HG02840 (cell line): ENCODE results near the gene VSIG10L.

Experiments
- ATAC-seq: cut with Tn5 transposase; IDR thresholded peaks from one replicate; pipeline ENCODE4 v1.9.1; 2021; ENCODE audit warnings: mild to moderate bottlenecking, moderate library complexity, moderate number of reproducible peaks; ENCODE audit not compliant: unreplicated experiment, low FRiP score

The VSIG10L gene

DNA sequence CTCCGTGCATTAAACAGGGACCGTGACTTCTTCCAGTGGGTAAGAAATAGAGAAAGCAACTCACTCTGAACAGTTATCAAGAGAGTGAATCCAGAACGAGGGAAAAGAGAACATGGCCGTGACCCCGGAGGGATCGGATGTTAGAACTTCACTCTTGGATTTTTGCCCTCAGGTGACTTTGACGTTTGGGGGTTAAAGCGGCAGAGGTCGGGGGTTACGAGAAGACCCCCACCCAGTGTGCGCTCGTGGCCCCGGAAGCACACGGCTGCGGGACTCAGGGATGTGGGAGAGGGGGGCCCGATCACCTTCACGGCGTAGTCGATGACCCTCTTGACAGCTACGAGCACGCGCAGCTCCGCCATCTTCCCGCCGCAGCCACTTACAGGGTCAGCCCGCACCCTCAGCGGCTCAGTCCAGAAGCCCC, 24.0 kb upstream of the VSIG10L start, which contains the start of gene ETFB:
Gene ETFB, minus strand, starts transcription at position 424 of the 424 bp plus-strand sequence. Its CDS starts 62 bp downstream, at position 362.
- ATAC-seq: no peak

DNA sequence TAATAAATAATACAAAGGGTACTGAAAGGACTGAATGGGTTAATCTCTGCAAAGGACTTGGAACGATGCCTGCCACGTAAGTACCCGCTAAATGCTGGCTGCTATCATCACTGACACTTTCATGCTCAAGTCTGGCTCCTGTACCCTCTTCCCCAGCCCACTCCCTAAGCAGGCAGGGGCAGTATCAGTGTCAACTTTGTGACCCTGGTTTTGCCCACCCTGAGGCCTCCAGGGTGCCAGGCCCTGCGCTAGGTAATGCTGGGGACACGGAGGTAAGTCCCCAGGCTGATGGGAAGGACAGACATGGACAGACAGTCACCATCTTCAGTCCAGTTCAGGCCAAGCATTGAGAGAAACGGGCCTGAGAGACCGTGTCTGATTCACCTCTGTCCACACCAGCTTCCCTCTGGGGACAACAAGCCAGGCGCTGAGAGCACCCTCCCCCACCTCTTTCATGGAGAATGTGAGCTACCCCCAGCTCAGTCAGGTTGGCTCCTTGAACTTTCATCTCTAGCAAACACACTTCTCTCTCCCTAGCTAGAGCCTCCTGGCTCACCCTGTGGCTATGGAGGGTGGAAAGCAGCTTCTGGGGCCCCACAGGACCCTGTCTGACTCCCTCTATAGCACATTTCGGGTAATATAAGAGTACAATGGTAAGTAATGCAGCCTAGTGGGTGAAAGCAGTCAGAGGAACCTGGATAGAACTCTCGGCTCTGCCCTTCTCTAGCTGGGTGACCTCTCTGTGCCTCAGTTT, 23.4 kb upstream of the VSIG10L start:
- no peak for ATAC-seq

DNA sequence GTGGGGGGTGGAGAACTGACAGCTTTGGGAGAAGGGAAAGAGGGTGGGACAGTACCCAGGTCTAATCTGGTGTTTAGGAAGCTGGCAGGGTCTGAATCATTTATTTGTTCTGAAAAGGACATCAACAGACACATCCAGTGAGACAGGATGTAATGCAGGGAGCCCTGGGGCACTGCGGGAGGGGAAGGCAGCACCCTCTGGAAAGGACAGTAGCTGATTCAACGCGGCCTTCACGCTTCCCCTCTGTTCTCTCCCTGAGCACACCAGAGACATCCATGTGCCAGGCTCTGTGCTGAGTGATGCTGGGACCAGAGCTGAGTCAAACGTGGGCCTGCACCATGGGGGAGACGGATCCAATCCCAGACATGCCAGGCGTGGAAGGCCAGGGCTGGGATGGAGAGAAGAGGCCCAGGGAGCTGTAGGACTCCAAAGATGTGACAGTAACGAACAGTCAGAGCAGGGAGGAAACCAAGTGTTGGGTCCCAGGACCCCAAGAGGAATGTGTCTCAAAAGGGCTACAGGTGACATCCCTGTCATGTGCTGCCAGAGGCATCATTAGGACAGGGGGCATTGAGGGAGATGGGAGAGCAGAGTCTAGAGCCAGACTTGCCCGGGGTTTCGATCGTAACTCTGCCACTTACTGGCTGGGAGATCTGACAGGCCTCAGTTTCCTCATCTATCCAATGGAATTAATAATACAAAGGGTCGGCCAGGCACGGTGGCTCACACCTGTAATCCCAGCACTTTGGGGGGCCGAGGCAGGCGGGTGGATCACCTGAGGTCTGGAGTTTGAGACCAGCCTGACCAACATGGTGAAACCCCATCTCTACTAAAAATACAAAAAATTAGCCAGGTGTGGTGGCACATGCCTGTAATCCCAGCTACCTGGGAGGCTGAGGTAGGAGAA, 22.5 kb upstream of the VSIG10L start:
- no peak for ATAC-seq

DNA sequence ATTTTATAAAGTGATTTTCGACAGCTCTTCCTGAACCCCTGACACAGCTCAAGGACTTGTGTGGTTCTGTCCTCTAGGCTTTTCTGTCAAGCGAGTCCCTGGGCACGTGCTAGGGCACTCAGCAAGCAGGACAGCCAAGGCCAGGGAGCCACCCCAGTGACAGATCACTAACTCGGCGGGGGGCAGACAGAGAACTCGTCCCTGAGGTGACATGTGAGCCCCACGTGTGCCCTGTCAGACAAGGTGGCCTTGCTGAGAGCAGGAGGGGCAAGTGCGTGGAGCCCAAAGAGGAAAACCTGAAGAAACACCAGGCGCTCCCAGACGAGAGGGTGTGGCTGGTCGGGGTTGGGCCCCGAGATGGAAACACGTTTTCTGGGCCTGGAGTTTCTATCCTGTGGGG, 19.3 kb upstream of the VSIG10L start:
- ATAC-seq: no peak

DNA sequence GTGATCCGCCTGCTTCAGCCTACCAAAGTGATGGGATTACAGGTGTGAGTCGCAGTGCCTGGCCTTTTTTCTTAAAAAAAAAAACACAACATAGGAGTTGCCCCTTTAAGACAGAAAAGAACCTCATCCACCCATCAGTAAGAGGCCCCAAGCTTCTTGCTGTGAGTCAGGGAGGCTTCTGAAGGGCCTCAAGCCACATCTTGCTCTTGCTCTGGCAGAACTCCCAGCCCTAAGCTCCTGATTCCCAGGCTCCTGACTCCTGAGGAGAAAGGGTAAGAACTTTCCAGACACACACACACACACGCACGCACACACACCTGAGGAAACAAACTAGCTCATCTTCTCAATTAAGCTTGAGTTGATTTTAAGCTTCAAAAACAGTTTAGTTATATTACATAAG, 17.4 kb upstream of the VSIG10L start:
- ATAC-seq: no peak

DNA sequence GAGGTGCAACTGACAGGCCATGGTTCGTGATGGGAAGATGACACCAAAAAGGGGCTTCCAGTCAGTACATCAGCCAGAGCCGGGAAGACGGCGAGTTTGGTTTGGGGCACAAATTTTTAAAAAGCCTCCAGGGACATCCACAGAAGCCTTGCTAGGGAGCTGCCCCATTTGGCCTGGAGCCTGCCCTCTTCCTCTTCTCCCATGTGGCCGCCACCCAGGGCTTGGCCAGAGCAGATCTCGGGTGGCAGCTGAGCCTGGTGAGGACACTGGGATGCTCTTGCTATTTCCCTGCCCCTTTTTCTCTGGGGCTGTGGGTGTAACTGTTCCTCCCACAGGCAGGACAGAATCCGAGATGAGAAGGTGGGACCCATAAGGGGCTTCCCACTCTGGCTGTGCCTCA, 16.0 kb upstream of the VSIG10L start:
- no peak for ATAC-seq

DNA sequence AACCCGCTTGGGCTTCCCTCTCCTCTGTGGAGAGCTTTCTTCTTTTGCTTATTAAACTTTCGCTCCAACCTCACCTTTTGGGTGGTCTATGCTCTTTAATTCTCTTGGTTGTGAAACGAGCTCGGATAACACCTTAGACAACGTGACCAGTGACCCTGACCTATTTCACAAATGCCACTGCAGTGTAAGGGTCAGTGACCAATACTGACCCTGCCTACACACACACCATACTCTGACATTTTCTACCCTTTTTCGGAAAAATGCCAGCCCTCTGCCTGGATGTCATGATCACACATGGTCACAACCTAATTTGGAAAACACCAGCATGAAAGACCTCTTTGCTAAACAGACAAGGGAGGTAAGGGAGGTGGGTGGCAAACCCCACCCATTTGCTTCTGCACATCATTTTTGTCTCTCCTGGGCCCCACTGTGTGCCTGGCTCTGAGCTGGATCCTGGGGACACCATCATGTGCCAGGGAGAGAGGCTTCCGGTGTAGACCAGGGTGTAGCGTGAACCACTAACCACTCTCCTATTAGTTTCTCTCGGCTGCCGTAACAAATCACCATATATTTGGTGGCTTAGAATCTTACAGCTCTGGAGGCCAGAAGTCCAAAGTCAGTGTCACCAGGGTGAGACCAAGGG, 14.3 kb upstream of the VSIG10L start:
- ATAC-seq: no peak

DNA sequence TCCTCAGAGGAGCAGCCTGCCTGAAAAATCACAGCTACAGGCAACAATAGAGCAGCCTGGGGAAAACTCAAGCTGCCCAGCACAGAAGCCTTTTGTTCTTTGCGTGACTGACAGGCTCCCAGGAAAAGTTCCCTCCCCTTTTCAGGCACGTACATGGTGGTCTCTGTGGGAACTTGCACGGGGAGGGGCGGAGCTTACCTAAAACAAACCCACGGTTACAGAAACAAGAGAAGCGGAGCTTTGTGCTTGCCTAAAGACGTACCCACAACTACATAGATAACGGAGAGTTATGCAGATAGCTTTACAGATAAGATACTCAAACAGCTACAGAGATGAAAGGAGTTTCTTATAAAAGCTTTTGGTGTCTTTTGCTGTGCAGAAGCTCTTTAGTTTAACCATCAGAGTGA, 12.8 kb upstream of the VSIG10L start:
- no peak for ATAC-seq

DNA sequence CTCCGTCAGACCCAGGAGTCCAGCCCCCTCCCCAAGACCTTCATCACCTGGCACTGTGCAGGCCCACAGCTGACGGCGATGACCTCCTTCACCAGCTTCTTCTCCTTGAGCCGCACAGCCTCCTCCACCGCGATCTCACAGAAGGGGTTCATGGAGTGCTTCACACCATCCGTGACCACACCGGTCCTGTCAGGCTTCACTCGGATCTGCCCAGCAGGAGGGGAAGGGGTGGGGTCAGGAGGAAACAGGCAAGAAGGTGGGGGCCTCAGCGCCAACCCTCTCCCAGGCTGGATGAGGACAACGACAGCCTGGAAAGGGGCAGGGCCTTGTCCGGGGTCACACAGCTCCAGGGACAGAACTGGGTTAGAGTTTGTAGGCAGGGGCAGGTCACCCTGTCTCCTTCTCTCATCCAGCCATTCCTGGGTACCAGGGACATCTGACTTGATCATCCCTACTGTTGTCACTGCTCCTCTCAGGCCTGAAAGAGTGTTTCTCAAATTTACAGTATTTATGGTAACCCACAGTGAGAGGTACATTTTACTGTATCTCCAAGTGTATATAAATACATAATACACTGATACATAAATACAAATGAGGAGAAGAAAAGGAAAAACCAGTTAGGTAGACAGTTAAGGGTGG, 12.3 kb upstream of the VSIG10L start:
- no peak for ATAC-seq

DNA sequence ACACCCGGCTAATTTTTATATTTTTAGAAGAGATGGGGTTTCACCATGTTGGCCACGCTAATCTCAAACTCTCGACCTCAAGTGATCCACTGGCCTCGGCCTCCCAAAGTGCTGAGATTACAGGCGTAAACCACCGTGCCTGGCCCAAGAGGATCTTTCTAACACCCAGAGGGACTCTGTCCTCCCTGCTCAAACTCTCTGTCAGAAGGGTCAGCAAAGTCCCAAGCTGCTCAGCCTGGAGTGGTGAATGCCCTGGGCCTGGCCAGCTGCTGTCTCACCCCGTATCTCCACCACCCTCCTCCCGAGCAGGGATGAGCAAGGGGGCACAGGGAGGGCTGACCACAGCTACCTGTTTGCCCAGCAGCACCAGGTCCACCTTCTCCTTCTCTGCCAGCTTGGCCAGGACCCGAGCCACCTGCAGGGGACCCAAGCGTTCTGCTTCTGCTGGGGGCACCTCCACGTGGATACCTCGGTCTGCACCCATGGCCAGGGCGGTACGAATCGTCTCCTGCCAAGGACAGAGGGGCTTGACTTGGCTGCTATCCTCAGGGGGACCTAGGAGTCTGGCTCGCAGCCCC, 10.9 kb upstream of the VSIG10L start:
- no peak for ATAC-seq

DNA sequence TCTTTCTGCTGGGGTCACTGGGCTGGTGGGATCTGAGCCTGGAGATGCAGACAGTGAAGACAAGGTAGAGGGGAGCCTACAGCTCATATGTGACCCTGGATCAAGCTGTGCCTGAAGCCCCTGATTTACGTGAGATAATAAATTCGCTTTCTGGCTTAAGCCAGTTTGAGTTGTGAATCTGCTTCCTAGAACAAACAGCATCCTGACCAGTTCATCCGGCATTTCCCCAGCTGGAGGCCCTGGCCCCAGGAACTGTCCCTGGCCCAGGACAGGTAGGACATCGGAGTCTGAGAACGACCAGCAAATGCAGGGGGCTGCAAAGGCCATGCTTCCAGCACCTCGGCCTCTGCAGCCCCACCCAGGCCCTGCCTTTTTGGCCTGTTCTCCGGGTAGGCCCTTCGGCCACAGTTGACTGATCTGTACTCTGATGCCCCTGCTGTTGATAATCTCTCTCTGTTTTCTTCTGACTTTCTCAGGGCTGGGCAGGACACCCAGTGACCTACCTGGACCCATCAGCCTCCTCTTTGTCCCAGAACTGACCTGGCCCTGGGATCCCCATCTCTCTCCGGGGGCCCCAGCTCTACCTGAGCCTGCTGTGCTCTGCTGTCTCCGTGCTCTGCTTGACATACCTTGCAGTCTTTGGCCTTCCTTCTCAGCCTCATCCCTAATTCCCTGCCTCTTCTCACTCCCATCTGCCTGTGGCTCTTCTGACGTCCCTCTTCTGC, 9.5 kb upstream of the VSIG10L start:
- no peak for ATAC-seq

DNA sequence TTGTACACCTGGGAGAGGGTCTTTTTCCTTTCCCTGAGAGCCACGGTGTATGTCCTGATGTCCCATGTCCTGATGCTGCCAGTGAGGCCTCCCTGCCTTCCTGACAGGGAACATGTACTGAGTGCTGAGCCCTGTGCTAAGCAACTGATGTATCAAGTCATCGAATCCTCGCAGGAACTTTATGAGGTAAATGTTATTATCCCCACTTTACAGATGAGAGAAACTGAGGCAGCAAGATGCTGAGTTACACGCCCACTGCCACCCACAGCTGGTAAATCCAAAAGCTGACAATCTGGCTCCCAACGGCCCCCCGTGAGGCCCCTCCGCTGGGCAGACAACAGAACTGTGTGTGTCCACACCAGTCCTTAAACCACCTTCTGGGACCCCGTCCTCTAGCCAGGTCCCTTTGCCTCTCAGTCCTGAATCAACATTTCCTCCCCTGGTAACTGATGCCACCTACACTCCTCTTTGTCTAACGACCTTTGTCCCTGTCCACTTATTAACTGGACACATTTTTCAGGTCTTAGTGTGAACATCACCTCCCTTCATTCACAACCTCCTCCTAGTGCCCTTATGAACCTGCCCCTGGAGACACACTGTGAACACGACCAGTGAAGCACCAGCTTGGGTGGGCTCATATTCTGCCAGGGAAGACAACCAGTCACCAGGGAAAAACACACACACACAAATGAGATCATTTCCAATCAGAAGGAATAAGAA, 5.4 kb upstream of the VSIG10L start:
- no peak for ATAC-seq

DNA sequence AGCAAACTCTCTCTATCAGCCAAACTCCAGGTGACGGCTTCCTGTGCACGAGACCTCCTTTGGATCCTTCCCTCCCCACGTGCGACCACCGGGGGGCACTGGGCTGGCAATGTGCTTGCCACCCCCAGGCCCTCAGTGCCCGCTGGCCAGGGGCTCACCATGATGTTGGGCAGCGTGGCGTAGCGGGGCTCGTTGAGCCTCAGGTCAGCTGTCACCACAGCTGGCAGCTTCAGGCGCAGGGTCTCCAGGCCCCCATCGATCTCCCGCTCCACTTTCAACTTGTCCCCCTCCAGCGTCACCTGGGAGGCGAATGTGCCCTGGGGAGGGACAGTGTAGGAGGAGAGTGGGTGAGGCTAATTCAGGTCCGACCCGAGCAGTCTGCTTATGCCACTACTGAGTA, 4.8 kb upstream of the VSIG10L start:
- ATAC-seq: no peak

DNA sequence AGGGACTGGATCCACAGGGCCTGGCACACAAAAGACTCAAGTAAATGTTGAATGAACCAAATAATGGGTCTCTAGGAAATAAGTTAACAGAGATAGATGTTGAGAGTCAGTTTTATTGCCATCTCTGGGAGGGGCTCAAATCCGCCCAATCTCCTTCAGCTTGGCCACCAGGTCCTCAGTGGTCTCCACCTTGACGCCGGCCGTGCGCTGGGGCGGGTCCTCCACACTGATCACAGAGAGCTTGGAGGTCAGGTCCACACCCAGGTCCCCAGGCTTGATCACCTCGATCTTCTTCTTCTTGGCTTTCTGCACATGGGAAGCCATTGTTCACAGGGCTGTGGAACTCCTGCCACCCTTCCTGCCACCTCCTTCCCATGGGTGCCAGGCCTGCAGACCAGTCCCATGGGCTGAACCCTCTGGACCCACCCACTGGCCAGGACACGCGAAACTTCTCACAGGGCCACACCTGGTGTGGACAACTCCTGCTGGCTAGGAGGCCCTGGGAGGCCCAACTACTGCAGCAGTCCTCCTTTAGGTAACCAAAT, 3.2 kb upstream of the VSIG10L start:
- no peak for ATAC-seq

DNA sequence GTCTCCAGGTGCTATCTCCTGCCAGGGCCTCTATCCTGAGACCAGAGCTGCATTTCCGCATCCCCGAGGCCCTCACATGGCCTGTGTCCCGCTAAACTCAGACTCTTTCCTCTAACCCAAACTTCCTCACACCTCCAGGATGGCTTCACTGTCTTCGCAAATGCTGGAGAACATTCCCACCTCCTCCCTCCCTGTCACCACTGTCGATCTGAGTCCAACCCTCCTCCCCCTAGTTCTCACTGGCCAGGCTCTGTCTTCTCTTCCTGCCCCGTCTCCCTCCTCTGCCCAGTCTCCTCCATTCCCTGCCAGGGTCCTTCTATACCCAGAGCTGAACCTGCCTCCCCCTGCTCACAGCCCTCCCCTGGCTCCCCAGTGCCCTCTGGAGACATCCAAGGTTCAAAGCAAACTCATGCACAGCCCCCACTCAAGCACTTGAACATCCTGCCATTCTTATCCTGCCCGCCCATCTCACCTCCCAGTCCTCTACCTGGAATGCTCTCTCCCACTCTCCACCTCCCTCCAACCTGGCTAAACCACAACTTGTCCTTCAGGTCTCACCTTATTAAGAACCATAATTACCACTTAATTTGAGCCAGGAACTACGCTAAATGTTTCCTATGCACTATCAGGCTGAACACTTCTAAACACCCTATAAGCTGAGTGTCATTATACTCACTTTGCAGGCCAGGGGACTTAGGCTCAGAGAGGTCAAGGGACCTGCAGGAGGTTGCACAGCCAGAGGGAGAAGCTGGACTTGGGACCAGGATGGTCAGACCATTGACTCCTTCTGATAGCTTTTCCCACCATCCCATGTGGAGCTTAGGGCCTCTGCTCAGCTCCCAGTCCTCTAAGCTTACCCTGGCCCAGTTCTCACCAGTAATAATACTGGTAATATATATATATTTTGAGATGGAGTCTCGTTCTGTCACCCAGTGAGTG, 961 bp upstream of the VSIG10L start:
- no peak for ATAC-seq

DNA sequence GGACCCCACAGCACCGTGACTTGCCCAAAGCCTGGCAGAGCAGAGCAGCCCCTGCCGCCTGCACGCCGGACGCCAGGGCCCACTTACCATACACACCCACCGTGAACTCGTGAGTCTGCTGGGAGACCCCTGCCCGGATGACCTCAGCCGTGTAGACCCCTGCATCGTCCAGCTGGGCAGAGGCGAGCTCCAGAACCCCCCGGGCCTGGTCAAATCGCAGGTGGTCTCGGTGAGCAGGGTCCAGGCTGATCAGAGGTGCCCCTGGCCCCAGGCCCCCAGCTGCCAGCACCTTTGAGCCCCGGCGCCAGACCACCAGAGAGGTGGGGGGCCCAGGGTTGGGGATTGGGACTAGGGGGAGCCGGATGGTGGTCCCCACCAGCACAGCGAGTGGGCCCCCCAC, 873 bp downstream of the VSIG10L start:
- ATAC-seq: no peak
